ENCODE measurements around the gene AHSP.
"Not testable (repeated sequence)": the region's sequence is repeated elsewhere in the genome, so short reads cannot be mapped to it uniquely, and the experiment has no call there.

AHSP gene

GRCh38 chr16:31527734-31528274, at the start of gene AHSP:
AHSP (plus strand) TSS chr16:31527900; CDS start chr16:31528140, 240 bp downstream.
- DNase-seq (ENCODE audit: low read depth in 2 of 3, low spot score in 1 of 3): no peak

DNA sequence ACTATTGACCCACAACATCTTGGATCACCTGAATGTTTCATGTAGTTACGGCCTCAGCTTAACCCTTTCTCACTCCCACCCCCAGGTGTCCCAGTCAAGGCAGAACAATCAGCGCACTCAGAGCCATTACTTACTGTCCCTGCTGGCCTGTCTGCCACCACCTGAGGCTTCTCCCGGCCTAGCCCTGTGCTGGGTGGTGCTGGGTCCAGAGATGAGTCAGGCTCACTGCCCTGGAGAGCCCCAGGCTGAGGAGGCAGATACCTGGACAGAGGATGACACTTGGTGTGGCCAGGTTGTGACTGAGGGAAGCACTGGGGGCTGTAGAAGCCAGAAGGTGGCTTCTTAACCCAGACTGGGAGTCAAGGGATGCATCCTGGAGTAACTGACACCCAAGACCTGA, 48.7 kb upstream of the AHSP start:
- DNase-seq (ENCODE audit: low read depth in 2 of 3, low spot score in 1 of 3): no peak

DNA sequence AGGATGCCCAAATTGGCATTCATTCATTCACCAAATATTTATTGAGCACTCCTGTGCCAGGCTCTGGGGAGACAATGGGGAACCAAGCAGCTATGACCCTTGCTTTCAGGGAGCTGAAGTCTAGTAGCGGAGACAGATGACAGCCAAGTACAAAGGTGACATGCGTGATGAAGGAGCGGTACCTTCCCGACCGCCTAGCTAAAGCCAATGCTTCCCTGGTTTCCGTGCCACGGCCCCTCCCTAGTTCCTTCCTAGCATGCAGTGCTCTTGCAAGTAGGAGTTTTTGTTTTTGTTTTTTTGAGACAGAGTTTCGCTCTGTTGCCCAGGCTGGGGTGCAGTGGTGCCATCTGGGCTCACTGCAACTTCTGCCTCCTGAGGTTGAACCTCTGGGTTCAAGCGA, 47.9 kb upstream of the AHSP start:
- DNase-seq (ENCODE audit: low read depth in 2 of 3, low spot score in 1 of 3): no peak

DNA sequence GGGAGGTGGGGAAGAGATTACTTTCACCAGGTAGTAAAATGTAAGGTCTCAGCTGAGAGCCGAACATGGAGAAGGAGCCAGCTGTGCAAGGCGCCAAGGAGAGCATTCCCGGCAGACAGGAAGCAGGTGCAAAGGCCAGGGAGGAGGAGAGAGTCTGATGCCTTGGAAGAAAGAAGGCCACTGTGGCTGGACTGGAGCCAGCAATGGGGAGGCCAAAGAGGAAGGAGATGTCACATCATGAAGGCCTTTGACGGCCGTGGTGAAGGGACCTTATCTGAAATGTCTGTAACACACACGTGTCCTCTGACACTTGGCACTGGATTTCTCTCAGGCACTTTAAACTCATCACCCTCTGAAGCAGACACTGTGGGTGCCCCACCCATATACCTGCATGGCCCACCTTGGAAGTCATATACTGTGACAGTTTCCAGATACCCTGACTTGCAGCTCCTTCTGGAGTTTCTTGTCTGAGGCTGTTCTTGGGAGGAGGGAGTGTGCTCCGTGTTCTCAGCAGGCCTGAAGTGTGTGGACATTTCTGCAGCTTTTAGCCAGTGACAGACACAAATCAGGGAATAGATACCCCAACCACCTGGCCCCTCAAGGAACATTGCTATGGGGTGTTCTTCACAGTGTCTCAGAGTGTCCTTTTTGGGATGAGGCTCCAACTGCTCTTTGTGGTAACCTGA, 46.7 kb upstream of the AHSP start:
- no peak for DNase-seq (ENCODE audit: low read depth in 2 of 3, low spot score in 1 of 3)

- no peak for DNase-seq (ENCODE audit: low read depth in 2 of 3, low spot score in 1 of 3)
Measured at GRCh38 chr16:31483081-31483480, 44.6 kb upstream of the AHSP start, which contains the start of gene SLC5A2. SLC5A2 (plus strand) TSS chr16:31483123; CDS start chr16:31483137, 14 bp downstream.

DNA sequence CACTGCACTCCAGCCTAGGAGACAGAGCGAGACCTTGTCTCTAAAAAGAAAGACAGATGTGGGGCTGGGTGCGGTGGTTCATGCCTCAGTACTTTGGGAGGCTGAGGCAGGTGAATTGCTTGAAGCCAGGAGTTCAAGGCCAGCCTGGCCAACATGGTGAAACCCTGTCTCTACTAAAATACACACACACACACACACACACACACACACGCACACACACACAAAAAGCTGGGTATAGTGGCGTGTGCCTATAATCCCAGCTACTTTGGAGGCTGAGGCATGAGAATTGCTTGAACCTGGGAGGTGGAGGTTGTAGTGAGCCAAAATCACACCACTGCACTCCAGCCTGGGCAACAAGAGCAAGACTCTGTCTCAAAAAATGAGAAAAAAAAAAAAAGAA, 43.7 kb upstream of the AHSP start:
- DNase-seq (ENCODE audit: low read depth in 2 of 3, low spot score in 1 of 3): not testable (repeated sequence)

GRCh38 chr16:31484491-31485171, 43.1 kb upstream of the AHSP start:
- no peak for DNase-seq (ENCODE audit: low read depth in 2 of 3, low spot score in 1 of 3)

DNA sequence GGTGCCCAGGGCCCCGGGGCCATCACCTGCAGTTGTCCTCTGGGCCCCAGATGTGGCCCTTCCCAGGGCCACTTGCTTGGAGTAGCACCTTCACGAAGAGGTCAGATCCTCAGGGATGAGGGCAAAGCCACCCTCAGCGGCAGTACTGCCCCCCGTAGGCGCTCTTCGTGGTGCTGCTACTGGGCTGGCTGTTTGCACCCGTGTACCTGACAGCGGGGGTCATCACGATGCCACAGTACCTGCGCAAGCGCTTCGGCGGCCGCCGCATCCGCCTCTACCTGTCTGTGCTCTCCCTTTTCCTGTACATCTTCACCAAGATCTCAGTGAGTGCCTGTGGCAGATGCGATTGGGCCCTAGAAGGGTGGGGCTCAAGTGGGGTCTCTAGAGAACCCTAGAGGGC, 42.1 kb upstream of the AHSP start:
- no peak for DNase-seq (ENCODE audit: low read depth in 2 of 3, low spot score in 1 of 3)

GRCh38 chr16:31486045-31486444, 41.7 kb upstream of the AHSP start:
- DNase-seq (ENCODE audit: low read depth in 2 of 3, low spot score in 1 of 3): no peak

GRCh38 chr16:31487071-31487719, 40.5 kb upstream of the AHSP start:
- no peak for DNase-seq (ENCODE audit: low read depth in 2 of 3, low spot score in 1 of 3)

DNA sequence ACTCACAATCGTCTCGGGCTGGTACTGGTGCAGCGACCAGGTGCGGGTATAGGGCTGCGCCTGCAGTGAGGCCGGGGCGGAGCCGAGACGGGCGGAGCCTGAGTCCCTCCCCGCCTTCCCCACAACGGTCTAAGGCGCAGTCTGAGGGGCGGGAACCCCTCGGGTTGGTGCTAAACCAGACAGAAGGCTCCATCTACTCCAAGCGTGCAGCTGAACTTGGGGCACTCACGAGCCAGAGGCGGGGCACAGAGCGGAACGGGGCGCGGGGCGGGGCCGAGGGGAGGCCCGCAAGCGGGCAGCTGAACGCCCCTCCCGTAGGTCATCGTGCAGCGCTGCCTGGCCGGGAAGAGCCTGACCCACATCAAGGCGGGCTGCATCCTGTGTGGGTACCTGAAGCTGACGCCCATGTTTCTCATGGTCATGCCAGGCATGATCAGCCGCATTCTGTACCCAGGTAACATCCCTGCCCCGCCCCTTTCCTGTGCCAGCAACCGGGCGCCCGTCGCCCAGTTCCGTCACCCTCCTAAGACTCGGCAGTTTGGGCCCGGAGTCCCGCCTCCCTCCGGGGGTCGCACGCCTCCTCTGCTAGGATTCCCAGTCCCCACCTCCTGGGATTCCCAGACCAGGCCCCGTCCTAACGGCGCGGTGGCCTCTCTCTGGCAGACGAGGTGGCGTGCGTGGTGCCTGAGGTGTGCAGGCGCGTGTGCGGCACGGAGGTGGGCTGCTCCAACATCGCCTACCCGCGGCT, 39.8 kb upstream of the AHSP start:
- DNase-seq (ENCODE audit: low read depth in 2 of 3, low spot score in 1 of 3): peak in 2 of 3 donors; percentile 39 to 46

DNA sequence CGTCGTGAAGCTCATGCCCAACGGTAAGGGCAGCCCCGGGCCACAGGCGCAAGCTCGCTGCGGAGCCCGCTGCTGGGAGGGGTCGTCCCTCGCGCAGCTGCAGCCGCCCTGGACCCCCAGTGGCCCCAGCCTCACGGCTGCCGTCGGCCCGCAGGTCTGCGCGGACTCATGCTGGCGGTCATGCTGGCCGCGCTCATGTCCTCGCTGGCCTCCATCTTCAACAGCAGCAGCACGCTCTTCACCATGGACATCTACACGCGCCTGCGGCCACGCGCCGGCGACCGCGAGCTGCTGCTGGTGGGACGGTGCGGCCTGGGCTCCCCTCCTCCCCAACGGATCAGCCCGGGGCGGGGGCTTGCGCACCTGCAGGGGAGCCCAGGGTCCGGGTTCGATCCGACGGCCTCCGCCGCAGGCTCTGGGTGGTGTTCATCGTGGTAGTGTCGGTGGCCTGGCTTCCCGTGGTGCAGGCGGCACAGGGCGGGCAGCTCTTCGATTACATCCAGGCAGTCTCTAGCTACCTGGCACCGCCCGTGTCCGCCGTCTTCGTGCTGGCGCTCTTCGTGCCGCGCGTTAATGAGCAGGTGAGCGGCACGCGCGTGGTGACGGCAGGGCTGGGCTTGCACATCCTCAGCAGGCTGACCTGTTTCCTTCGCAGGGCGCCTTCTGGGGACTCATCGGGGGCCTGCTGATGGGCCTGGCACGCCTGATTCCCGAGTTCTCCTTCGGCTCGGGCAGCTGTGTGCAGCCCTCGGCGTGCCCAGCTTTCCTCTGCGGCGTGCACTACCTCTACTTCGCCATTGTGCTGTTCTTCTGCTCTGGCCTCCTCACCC, 39.0 kb upstream of the AHSP start:
- DNase-seq (ENCODE audit: low read depth in 2 of 3, low spot score in 1 of 3): no peak

GRCh38 chr16:31489298-31489564, 38.5 kb upstream of the AHSP start:
- DNase-seq (ENCODE audit: low read depth in 2 of 3, low spot score in 1 of 3): no peak

- no peak for DNase-seq (ENCODE audit: low read depth in 2 of 3, low spot score in 1 of 3)
Measured at GRCh38 chr16:31489616-31490584, 37.8 kb upstream of the AHSP start.

GRCh38 chr16:31491778-31492418, 35.8 kb upstream of the AHSP start:
- no peak for DNase-seq (ENCODE audit: low read depth in 2 of 3, low spot score in 1 of 3)

DNA sequence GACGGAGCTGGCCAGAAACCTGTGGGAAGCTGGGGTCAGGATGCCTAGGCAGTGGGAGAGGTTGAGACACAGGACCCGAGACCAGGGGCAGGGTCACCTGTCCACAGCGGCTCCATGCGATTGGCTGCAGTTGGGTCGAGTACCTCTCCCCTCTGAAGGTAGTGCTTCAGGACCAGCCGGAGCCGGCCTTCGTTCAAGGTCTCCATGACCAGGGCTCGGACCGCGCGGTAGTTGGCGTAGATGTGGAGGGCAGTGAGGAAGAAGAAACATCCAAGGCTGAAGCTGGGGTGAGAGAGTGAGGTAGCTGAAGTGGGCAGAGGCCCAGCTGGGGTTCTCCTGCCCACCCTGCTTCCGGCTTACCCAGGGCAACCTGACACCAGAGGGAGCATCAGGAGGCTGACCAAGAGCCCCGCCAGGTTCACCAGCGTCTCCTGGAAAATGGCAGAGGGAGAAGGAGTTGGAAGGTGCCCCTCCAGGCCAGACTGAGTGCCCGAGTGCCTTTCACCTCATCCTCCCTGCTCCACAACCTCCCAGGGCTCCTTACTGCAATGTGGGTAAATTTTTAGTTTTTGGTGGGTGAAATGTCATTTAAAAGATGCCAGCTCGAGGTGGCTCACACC, 34.1 kb upstream of the AHSP start:
- no peak for DNase-seq (ENCODE audit: low read depth in 2 of 3, low spot score in 1 of 3)

DNA sequence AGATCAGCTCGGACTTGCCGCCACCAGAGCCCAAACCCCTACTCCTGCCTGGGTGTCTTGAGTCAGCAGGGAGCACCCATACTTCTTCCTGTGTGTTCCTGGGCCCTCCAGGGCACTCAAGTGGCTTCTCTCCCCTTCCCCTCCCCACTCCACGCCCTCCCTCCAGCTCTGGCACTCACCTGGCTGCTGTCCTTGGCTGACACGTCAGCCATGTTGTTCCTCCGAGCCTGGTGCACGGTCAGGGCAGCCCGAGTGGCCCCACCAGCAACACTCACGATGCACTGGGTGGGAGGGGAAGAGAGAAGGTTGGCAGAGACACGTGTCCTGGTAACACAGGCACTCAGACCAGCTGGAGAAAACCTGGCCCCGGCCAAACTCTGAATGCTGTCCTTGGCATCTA, 31.0 kb upstream of the AHSP start:
- no peak for DNase-seq (ENCODE audit: low read depth in 2 of 3, low spot score in 1 of 3)

- no peak for DNase-seq (ENCODE audit: low read depth in 2 of 3, low spot score in 1 of 3)
Measured at GRCh38 chr16:31498493-31498892, 29.2 kb upstream of the AHSP start.

GRCh38 chr16:31499928-31500327, 27.8 kb upstream of the AHSP start:
- DNase-seq (ENCODE audit: low read depth in 2 of 3, low spot score in 1 of 3): no peak

Measured in stimulated activated CD4-positive, alpha-beta T cell treated with anti-CD3 and anti-CD28 coated beads, Interleukin-12 subunit alpha, Interleukin-12 subunit beta, amount 100 ng/mL, for 48 hours (primary cell).